Activated CD8-positive, alpha-beta T cell treated with anti-CD3 and anti-CD28 coated beads for 36 hours (primary cell): ENCODE data around the gene AREL1. TPM values are rescaled to one million over a fixed set of nuclear protein-coding genes. Genes with fewer than 3 reads are reported as not detected.

Experiments used
- total RNA-seq, 2 experiments: library from RNA; stranded (reverse); gene quantifications; one replicate each; pipeline ENCODE4 v1.2.3, GENCODE V29; 2021

Gene AREL1
- total RNA-seq, 2 experiments from 2014 or later = 26.4 to 28.2 TPM

Other genes starting within 250 kb of the AREL1 start
- 10 to 100 TPM; 19.1 to 21.0 TPM for gene NPC2, start 219.8 kb downstream of the AREL1 start, total RNA-seq
- 10 to 100 TPM; 29.1 to 31.7 TPM for gene ISCA2, start 219.3 kb downstream of the AREL1 start, total RNA-seq
- gene LTBP2, start 100.8 kb downstream of the AREL1 start, total RNA-seq = under 1 TPM; 0.04 to 0.05 TPM
- gene FCF1, start 64 bp upstream of the AREL1 start, total RNA-seq = 10 to 100 TPM; 75.2 to 78.9 TPM
- 10 to 100 TPM; 43.6 to 49.0 TPM for gene YLPM1, start 50.2 kb upstream of the AREL1 start, total RNA-seq
- gene PROX2, start 163.1 kb upstream of the AREL1 start, total RNA-seq = under 1 TPM; 0.38 to 0.65 TPM
- 100 to 1,000 TPM; 110 to 113 TPM for gene DLST, start 168.8 kb upstream of the AREL1 start, total RNA-seq
- gene RPS6KL1, start 210.2 kb upstream of the AREL1 start, total RNA-seq = 1 to 10 TPM; 4.1 to 5.1 TPM
- gene PGF, start 242.5 kb upstream of the AREL1 start, total RNA-seq = under 1 TPM; 0.27 to 0.45 TPM